Renal pelvis (tissue), 4 donors: ENCODE data around the gene SLC25A4. TPM values are rescaled to one million over a fixed set of nuclear protein-coding genes. Genes with fewer than 3 reads are reported as not detected.
"Not testable (repeated sequence)": the region's sequence is repeated elsewhere in the genome, so short reads cannot be mapped to it uniquely, and the experiment has no call there.

Experiments
- DNase-seq: peaks from one replicate; pipeline ENCODE4 v3.0.0-alpha.2; 2013
- polyA plus RNA-seq, 3 donors: library from polyadenylated mRNA; unstranded; fragments of 120-200 nt; gene quantifications; one replicate each; pipeline ENCODE4 v1.2.1, GENCODE V29; 2013; ENCODE audit not compliant: insufficient read length in 3 of 3

Gene SLC25A4
- polyA plus RNA-seq, 3 donors = 42.8 to 47.3 (median 46.9) TPM

DNA sequence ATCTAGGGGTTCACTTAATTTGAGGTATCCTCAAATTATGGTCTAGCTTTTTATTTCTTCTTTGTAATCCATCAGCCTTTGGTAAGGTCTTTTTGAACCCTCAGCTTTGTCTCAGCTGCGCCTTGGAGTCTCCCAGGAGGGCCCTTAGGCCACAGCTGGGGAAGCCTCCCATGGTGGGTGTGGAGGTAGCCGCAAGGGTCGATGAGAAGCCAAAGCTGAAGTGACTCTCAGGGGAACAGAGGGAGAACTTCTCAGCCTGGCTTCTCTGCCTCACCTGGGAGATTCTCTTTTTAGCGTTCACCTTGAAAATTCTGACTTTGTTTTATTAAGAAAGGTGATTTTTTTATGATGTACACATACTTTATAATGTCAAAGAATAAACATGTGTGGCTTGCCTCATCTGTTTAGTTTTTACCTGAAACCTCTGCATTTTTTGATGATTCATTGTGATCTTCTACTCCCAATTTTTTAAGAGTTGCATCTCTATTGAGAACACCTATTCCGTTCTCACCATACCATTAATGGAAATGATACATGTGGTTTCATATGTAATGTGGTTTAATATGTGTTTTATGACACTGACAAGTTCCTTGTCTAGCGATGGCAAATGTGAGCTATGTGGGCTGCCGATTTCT is 25.6 kb upstream of the SLC25A4 start:
- DNase-seq = no peak

- DNase-seq = no peak
These were observed 24.2 kb upstream of the SLC25A4 start for GRCh38 chr4:185118876-185119275.

- not testable (repeated sequence) for DNase-seq
These were observed 23.6 kb upstream of the SLC25A4 start for GRCh38 chr4:185119467-185119866.

- no peak for DNase-seq
These were observed 23.0 kb upstream of the SLC25A4 start for GRCh38 chr4:185119927-185120630.

- no peak for DNase-seq
These were observed 22.5 kb upstream of the SLC25A4 start for GRCh38 chr4:185120631-185120946.

- DNase-seq = no peak
These were observed 20.3 kb upstream of the SLC25A4 start for GRCh38 chr4:185122681-185123345.

DNA sequence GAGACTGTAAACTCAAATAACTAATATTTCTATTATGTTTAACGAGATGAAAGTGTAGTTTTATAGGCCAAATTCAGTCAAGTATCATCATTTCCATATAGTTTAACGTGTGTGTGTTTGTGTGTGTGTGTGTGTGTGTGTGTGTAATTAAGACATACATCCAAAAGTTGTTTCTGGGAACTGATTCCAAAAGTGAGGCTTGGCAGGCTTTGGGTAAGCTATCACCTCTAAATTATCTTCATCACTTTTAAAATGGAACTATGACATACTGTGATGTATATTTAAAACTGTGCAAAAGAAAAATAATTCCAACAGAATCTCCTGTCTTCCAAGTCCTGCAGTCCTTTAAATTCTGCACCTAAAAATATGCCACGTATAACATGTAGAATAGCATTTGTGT is 19.1 kb upstream of the SLC25A4 start:
- no peak for DNase-seq

GRCh38 chr4:185127021-185127925 is 15.8 kb upstream of the SLC25A4 start:
- no peak for DNase-seq

GRCh38 chr4:185128272-185129119 is 14.6 kb upstream of the SLC25A4 start:
- no peak for DNase-seq

GRCh38 chr4:185134307-185134869 is 8.7 kb upstream of the SLC25A4 start:
- DNase-seq = peak; percentile 41

- DNase-seq = no peak
These were observed 5.7 kb upstream of the SLC25A4 start for GRCh38 chr4:185137233-185137925.

- DNase-seq = no peak
These were observed 4.9 kb upstream of the SLC25A4 start for GRCh38 chr4:185138161-185138560.

DNA sequence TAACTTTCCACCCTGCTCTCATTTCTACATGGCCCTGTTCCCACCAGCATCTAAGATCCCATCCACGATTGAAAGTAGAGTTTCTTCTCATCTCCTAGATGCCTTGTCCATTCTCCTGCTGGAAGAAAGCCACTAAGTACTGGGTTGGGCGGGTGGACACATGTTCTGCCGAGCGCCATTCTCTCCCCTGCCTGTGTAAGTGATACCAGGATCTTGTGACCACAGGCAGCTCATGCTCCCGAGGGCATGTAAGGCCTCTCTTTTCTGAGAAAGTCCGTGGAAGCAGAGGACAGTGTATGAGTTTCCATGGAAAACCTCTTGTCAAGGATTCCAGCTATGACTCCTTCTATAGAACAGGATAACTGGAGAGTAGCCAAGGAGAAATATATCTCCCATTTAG is 3.3 kb upstream of the SLC25A4 start:
- DNase-seq = no peak

GRCh38 chr4:185141777-185142176 is 1.3 kb upstream of the SLC25A4 start:
- no peak for DNase-seq

DNA sequence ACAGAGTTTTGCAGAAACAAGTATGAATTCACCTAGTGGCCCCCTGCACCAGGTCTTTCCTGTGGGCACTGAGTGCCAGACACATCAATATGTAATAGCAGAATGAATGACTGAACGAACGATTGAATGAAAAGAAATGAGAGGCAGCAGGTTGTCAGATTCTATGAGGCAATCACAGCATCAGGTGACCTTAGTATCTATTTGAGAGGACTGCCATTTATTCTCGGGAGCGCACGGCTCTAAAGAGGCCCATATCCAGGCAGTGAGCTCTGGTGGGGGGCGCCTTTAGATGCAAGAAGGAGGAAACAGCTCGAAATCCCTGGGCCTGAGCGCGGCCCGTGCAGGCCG is 528 bp upstream of the SLC25A4 start:
- DNase-seq = no peak

DNA sequence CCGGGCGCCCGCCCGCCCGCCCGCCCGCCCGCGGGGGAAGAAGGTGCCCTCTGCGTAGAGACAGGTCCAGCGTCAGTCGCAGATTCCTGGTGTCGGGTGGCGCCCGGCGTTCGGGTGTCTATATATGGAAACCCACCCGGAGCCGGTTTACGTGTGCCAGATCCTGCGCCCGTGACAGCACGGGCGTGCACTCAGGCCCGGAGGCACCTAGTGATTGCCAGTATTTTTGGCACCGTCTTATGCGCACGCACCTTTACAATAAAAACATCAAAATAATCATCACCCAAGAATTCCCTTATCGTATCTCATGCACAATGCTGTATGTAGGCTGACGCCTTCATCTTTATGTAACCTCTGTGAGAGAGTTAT is 519 bp downstream of the SLC25A4 start:
- peak; percentile 29 for DNase-seq

GRCh38 chr4:185144601-185145240 is 1.7 kb downstream of the SLC25A4 start:
- DNase-seq = no peak

GRCh38 chr4:185145572-185145971 is 2.5 kb downstream of the SLC25A4 start:
- DNase-seq = no peak

- DNase-seq = no peak
These were observed 6.3 kb downstream of the SLC25A4 start for GRCh38 chr4:185149392-185149791.

- DNase-seq = no peak
These were observed 8.2 kb downstream of the SLC25A4 start for GRCh38 chr4:185151296-185151695.
